Embryonic facial prominence (tissue), 1 donor: Measurements from ENCODE around the gene BFAR.
"Not testable (repeated sequence)": the region's sequence is repeated elsewhere in the genome, so short reads cannot be mapped to it uniquely, and the experiment has no call there.

Experiments
- DNase-seq: peaks from one replicate; pipeline ENCODE4 v3.0.0-alpha.2; 2016; ENCODE audit errors: extremely low spot score

BFAR gene

DNA sequence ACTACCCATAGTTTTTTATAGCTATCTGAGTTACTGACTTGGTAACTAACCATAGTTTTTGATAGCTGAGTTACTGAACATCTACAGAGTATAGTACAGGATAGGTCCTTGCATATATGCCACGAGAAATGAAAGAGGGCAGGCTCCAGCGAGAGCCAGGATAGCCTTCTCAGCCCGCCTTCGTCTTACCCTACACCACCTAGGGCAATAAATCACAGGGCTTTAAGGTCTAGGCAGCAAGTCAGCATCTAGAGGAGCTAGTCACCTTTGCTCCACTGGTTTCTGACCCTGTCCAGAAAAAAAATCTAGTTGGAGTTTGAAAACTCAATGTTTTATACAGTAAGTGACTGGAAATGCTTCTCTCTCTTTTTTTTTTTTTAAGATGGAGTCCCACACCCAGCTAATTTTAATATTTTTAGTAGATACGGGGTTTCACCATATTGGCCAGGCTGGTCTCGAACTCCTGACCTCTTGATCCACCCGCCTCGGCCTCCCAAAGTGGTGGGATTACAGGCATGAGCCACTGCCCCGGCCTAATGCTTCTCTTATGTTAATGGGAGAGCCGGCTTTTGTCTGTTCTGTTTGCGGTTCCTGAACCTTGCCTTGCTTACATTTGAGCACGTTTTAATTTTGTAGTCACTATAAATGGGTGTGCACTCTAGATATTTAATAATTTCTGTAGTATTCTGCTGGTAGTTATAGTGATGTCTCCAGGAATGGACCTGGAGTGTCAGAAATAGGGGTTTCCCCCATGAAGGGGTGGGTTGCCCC, 2.8 kb downstream of the BFAR start:
- no peak for DNase-seq

DNA sequence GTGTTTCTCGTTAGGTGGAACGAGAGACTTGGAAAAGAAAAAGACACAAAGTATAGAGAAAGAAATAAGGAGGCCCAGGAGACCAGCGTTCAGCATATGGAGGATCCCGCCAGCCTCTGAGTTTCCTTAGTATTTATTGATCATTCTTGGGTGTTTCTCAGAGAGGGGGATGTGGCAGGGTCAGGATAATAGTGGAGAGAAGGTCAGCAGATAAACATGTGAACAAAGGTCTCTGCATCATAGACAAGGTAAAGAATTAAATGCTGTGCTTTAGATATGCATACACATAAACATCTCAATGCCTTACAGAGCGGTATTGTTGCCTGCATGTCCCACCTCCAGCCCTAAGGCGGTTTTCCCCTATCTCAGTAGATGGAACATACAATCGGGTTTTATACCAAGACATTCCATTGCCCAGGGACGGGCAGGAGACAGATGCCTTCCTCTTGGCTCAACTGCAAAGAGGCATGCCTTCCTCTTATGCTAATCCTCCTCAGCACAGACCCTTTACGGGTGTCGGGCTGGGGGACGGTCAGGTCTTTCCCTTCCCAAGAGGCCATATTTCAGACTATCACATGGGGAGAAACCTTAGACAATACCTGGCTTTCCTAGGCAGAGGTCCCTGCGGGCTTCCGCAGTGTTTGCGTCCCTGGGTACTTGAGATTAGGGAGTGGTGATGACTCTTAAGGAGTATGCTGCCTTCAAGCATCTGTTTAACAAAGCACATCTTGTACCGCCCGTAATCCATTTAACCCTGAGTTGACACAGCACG, 3.6 kb downstream of the BFAR start:
- DNase-seq = not testable (repeated sequence)

DNA sequence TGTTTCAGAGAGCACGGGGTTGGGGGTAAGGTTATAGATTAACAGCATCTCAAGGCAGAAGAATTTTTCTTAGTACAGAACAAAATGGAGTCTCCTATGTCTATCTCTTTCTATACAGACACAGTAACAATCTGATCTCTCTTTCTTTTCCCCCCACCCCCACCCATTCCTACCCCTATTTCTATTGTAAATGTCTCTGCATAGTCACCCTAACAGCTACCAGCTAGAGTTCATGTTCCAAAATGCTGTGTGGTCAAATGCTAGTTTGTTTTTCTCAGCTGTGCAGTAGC, 4.1 kb downstream of the BFAR start:
- not testable (repeated sequence) for DNase-seq

DNA sequence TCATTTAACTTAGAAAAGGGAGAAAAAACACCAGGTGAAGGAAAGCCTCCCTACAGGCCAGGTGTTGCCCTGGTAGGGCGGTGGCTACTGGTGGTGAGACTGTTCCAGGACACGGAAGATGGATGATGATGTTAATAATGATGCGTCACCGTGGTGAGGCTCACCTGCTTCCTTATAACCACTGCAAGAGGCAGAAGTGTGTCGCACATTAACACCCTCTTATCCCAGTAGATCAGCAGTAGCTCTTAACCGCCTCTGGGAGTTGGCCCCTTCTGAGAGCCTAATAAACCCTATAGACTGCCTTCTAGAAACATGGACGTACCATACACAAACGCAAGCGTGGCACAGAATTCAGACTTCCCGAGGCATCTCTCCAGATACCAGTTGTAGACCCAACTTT, 7.8 kb downstream of the BFAR start:
- no peak for DNase-seq

DNA sequence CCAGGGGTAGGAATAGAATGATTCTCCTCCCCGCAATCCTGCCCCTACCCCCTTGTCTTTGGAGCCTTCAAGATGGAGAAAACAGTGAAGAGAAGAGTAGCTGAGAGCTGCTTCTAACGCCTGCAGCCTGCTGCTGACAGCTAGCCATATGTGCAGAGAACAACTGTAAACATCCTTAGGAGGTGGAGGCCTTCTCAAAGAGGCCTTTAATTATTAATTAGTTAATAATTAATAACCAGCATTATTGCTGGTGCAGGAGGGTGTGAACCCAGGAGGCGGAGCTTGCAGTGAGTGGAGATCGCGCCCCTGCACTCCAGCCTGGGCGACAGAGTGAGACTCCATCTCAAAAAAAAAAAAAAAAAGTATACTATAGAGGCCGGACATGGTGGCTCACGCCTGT, 8.5 kb downstream of the BFAR start:
- no peak for DNase-seq

DNA sequence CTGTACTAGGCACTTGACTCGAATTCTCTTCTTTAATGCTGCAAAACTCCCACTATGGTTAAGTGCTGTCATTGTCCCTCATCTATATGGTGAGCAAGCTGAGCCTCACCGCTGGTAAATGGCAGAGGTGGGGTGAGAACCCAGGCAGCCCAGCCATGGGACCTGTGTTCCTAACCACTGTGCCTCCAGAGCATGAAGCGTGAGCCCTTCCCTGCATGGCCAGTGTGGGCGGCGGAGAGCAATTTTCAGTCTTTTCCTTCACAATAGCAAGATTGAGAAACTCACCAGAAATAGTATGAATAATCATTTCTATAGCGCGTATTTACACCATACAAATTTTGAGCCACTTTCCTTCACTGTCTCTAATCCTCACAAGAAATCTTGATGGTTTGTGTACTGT, 9.2 kb downstream of the BFAR start:
- no peak for DNase-seq

DNA sequence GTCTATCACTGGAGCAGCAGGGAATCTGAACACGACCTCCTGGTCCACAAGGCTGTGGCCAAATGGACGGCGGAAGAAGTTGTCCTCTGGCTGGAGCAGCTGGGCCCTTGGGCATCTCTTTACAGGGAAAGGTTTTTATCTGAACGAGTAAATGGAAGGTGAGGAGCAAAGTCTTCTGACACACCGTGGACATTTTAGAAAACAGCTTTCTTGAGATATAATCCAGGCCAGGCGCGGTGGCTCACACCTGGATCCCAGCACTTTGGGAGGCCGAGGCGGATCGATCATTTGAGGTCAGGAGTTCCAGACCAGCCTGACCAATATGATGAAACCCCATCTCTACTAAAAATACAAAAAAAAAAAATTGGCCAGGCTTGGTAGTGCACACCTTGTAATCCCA, 17.1 kb downstream of the BFAR start:
- no peak for DNase-seq

DNA sequence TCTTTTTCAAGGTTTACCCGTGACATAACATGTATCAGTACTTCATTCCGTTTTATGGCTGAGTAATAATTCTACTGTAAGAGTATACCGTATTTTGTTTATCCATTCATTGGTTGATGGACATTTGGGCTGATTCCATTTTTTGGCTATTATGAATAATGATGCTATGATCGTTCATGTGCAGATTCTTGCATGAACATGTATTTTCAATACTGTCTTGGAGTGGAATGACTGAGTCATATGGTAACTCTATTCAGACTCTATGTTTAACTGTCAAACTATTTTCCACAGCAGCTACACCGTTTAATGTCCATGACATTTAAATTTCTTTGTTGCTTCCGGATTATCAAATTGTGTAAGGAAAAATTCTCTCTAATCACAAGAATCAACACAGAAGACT, 17.9 kb downstream of the BFAR start:
- DNase-seq = no peak

DNA sequence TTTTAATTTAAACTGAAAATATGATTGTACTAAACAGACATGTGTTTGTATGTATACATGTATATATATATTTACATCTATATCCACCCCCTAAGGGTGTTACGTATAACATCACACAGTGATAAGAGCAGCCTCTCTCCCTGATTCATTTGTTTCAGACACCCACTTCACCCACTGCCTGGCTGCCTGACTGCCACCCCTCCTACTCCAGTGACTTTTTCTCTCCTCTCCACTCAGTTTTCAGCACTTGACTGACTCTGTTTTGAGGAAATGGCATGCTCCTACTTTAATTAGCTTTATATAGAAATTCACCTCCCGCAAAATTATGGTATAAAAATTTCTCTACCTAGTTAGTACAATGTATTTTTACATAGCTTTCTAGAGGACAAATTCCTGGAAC, 20.0 kb downstream of the BFAR start:
- DNase-seq = no peak

DNA sequence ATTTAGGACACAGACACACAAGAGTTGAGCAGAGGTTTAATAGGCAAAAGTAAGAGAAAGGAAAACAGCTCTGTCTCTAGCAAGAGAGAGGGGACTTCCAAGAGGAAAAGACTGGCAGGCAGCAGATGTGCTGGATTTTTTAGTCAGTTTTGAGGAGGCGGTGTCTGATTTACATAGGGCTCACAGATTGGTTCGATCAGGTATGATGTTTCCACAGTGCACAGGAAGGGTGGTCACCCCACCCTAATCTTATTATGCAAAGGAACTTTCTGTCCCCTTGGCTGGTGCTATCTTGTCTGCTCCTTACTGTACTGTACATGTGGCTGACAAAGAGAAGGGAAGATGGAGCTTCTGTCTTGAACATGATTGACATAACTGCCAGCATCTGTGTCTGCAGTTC, 25.3 kb downstream of the BFAR start:
- no peak for DNase-seq

DNA sequence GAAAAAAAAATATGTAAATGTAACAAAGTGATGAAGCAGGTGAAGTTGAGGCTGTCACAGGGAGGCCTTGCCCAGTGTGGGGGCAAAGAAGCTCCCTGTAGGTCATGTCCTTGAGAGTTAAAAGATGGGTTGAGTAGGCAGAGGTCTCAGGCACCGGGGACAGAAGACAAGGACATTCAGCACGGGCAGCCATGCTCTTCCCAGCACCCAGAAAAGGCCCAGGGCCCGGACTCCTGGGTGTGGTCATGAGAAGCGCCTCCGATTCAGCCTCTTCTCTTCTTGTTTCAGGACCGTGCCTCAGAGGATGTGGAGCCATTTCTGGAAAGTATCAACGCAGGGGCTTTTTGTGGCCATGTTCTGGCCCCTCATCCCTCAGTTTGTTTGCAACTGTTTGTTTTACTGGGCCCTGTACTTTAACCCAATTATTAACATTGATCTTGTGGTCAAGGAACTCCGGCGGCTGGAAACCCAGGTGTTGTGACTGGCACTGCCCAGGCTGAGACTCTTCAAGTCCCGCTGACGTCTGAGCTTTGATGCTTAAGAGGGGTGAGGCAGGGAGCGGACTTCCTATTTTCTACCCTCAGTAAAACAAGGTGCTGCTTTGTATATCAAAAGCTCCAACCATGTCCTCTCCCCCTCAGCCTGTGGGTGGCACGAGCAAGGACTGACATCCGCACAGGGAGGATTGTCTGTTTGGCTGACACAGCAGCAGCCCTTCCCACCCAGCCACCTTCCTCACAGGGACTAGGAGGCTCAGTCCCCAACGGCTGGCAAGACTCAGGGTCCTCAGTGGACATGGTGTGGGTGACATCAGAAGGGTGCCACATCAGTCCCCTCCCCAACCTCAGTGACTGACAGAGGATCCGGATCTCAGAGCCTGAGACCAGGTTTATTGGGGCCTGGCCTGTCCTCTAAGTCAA, 34.9 kb downstream of the BFAR start:
- DNase-seq = no peak

DNA sequence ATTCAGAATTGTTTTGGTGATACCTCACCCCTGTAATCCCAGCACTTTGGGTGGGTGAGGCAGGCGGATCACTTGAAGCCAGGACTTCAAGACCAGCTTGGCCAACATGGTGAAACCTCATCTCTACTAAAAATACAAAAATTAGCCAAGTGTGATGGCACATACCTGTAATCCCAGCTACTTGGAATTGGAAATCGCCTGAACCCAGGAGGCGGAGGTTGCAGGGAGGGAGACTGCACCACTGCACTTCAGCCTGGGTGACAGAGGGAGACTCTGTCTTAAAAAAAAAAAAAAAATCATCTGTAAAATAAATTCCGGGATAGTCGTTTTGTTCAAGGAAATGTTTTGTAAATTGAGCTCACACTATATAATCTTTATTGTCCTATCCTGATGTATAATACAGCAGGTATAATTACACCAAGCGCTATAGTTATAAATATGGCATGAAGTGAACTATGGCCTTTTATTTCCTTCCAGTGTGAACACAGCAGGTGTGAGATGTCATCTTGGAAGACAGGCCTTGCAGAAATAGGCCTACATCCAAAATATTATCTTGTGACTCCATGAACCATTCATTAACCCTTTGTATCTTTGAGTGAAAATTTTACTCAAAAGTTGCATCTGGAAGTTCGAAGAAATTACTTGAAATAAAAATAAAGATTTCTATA, 35.9 kb downstream of the BFAR start:
- DNase-seq = no peak

DNA sequence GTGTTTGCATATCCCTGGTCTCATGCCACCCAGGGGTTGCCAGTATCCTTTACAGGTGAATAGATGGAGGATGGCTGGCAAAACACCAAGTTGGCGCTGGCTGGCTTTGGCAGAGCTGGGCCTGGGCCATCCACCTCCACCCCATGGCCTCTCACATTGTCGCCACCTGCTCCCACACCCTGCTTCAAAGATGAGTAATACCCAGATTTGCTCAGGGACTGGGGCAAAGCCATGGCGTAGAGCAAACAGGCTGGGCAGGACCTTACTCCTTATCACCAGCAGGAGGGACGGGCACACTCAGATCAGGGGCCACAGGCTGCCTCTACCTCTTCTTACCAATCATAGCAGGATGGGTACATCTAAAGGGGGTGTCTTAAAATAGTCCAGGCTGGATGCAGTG, 37.0 kb downstream of the BFAR start:
- no peak for DNase-seq

DNA sequence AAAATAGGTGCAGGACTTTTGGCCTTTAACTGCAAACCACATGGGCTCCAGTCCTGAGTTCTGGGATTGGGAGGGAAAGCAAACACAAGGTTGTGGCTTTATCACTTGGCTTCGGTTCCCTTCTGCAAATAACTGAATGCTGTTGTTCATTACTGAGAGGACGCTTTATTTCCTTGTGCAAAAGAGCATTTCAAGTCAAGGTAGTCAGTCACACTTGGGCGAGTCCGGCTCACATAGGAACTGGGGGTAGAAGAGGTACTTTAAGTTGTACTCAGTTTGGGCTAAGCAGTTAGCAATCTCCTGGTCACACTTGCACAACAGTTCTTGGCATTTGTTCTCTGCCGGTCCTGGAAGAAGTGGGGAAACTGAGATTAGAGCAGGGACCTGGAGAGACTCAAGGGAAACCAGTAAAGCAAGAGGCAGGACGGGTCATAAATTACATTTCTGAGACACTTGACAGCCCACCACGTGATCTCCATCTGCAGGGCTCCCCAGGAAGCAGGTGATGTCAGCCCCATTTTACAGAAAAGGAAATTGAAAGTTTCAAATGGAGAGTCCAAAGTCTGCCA, 39.7 kb downstream of the BFAR start:
- no peak for DNase-seq

DNA sequence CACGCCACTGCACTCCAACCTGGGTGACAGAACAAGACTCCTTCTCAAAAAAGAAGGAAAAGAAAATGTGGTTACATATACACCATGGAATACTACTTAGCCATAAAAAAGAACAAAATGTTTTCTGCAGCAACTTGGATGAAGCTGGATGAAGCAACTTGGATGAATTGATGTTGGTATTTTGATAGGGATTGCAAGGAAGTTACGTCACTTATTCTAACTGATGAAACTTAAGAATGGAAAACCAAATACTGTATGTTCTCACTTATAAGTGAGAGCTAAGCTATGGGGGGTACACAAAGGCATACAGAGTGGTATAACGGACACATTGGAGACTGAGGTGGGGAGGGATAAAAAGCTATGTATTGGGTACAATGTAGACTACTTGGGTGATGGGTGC, 43.9 kb downstream of the BFAR start:
- no peak for DNase-seq

DNA sequence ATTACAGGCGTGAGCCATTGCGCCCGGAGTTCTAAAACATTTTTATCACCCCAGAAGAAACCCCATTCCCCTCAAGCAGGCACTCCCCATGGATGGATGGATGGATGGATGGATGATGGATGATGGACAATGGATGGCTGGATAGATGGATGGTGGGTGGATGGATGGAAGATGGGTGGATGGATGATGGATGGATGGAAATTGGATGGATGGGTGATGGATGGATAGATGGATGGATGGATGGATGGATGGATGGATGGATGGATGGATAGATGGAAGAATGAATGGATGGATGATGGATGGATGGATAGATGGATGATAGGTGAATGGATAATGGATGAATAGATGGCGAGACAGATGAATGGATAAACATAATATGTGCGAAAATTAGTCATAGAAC, 44.9 kb downstream of the BFAR start:
- DNase-seq = no peak

DNA sequence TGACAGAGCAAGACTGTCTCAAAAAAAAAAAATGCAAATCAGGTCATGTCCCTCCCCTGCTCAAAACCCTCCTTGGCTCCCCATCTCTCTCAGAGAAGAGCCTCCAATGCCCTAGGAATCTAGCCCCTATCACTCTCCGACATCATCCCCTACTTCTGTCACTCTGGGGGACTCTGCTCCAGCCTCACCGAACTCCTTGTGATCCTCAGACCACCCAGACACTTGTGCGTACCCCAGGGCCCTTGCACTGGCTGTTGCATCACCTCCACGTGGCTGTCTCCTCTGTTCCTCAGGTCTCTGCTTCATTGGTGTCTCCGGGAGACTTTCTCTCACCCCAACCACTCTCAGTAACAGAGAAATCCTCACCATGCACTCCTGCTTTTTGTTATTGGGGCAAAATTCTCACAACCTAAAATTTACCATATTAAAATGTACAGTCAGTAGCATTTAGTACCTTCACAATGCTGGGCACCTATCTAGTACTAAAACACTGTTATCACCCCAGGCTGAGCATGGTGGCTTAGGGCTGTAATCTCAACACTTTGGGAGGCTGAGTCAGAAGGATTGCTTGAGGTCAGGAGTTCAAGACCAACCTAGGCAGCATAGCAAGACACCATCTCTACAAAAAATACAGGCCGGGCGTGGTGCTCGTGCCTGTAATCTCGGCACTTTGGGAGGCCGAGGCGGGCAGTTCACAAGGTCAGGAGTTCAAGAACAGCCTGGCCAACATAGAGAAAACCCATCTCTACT, 46.2 kb downstream of the BFAR start:
- no peak for DNase-seq

DNA sequence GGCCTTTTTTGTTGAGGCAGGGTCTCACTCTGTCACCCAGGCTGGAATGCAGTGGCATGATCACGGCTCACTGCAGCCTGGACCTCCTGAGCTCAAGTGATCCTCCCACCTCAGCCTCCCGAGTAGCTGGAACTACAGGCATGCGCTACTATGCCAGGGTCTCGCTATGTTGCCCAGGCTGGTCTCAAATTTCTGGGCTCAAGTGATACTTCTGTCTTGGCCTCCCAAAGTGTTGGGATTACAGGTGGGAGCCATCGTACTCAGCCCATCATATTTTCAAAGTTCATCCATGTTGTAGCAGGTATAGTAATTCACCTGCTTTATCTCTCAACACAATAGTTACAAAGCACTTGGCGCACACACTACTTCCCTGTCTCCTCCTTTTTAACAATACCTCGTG, 47.6 kb downstream of the BFAR start:
- DNase-seq = not testable (repeated sequence)

DNA sequence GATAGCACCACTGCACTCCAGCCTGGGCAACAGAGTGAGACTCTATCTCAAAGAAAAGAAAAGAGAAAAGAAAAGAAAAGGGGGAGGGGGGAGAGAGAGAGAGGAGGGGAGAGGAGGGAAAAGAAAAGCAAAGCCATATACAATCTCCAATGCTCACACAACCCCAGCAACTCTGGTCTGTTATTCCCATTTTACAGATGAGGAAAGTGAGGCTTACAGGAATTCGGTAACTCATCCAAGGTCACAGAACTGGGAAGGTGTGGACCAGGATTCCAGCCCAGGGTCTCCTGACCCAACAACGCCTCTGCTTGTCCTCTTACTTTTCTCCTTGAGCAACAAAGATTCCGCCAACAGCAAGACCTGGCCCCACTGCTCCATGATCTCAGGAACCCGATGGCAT, 48.4 kb downstream of the BFAR start:
- no peak for DNase-seq

DNA sequence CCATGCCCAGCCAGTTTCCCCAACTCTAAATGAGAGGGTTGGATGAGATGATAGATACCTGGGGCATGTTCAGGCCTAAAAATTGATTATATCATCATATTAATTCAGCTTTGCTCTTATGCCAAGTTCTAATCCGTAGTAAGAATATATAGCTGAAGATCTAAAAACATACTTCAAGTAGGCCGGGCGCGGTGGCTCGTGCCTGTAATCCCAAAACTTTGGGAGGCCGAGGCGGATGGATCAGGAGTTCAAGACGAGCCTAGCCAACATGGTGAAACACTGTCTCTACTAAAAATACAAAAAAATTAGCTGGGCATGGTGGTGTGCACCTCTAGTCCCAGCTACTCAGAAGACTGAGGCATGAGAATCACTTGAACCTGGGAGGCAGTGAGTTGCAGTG, 49.4 kb downstream of the BFAR start:
- DNase-seq = no peak
